ENCODE results near the gene KDM3A. TPM values are rescaled to one million over a fixed set of nuclear protein-coding genes. Genes with fewer than 3 reads are reported as not detected.

Gene KDM3A
- polyA plus RNA-seq, 1 donor from 2014 or later: 51.2 TPM

DNA sequence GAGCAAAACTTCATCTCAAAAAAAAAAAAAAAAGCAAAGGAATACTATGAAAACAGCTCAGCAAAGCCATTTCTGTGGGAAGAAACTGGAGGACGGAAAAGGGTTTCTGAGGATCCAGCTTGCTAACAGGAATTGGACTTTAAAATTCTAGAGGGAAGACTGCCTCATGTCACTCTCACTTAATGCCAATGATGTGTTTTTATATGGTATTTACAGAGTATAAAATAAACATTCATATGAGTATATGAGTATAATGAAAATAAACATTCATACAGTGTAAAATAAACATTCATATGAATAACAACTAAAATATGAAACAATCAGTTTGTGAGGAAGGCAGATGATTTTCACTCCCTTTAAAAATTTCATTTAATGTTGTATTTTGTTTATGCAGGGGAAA is 78.2 kb downstream of the KDM3A start:
- Histone ChIP-seq H3K27me3 (ENCODE audit: insufficient read depth, low read depth, low read length) (no peaks in the 10 kb centered on the region), H3F3A (ENCODE audit: insufficient read depth, low read length, poor library complexity, severe bottlenecking) (no peaks in the 10 kb centered on the region), H2AFZ (ENCODE audit: low read depth, low read length) (no peak overlapping the region), H3K9ac (ENCODE audit: low read length) (no peak overlapping the region), H3K36me3 (ENCODE audit: insufficient read depth, low read length) (no peaks in the 10 kb centered on the region), H3K27ac (ENCODE audit: low read length) (no peak overlapping the region), H3K9me3 (ENCODE audit: low read length) (no peaks in the 10 kb centered on the region), H4K20me1 (ENCODE audit: insufficient read depth) (no peaks in the 10 kb centered on the region), H3K4me3 (ENCODE audit: low read length) (no peak overlapping the region), H3K9me2 (ENCODE audit: insufficient read depth, low read length) (no peaks in the 10 kb centered on the region), H3K79me2 (replicated peaks; ENCODE audit: insufficient read depth, low read length) (no peaks in the 10 kb centered on the region), H3K4me2 (ENCODE audit: low read length) (no peak overlapping the region)
- TF ChIP-seq EP300 (conservative IDR thresholded peaks at IDR 0.05; ENCODE audit: poor library complexity, severe bottlenecking): no peak
- no peak for TF ChIP-seq TAF1 (IDR thresholded peaks at IDR 0.05; ENCODE audit: low read depth)
- no peak for TF ChIP-seq POLR2AphosphoS5 (IDR thresholded peaks at IDR 0.05)
- TF ChIP-seq, protein P1, sequence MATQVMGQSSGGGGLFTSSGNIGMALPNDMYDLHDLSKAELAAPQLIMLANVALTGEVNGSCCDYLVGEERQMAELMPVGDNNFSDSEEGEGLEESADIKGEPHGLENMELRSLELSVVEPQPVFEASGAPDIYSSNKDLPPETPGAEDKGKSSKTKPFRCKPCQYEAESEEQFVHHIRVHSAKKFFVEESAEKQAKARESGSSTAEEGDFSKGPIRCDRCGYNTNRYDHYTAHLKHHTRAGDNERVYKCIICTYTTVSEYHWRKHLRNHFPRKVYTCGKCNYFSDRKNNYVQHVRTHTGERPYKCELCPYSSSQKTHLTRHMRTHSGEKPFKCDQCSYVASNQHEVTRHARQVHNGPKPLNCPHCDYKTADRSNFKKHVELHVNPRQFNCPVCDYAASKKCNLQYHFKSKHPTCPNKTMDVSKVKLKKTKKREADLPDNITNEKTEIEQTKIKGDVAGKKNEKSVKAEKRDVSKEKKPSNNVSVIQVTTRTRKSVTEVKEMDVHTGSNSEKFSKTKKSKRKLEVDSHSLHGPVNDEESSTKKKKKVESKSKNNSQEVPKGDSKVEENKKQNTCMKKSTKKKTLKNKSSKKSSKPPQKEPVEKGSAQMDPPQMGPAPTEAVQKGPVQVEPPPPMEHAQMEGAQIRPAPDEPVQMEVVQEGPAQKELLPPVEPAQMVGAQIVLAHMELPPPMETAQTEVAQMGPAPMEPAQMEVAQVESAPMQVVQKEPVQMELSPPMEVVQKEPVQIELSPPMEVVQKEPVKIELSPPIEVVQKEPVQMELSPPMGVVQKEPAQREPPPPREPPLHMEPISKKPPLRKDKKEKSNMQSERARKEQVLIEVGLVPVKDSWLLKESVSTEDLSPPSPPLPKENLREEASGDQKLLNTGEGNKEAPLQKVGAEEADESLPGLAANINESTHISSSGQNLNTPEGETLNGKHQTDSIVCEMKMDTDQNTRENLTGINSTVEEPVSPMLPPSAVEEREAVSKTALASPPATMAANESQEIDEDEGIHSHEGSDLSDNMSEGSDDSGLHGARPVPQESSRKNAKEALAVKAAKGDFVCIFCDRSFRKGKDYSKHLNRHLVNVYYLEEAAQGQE (IDR thresholded peaks at IDR 0.05; ENCODE audit: borderline replicate concordance): no peak
- TF ChIP-seq RAD21 (conservative IDR thresholded peaks at IDR 0.05): no peak

DNA sequence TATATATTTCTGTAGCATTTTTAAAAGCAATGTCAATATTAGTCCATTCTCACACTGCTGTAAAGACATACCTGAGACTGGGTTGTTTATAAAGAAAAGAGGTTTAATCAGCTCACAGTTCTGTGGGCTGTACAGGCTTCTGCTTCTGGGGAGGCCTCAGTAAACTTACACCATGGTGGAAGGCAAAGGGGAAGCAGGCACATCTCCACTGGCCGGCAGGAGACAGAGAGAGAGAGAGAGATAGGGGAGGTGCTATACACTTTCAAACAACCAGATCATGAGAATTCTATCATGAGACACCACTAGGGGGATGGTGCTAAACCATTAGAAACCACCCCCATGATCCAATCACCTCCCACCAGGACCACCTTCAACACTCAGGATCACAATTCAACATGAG is 79.0 kb downstream of the KDM3A start:
- Histone ChIP-seq H3F3A (ENCODE audit: insufficient read depth, low read length, poor library complexity, severe bottlenecking) (no peaks in the 10 kb centered on the region), H3K79me2 (replicated peaks; ENCODE audit: insufficient read depth, low read length) (no peaks in the 10 kb centered on the region), H2AFZ (ENCODE audit: low read depth, low read length) (no peak overlapping the region), H3K9me2 (ENCODE audit: insufficient read depth, low read length) (no peaks in the 10 kb centered on the region), H3K9me3 (ENCODE audit: low read length) (no peaks in the 10 kb centered on the region), H3K36me3 (ENCODE audit: insufficient read depth, low read length) (no peaks in the 10 kb centered on the region), H3K27me3 (ENCODE audit: insufficient read depth, low read depth, low read length) (no peaks in the 10 kb centered on the region), H3K27ac (ENCODE audit: low read length) (no peak overlapping the region), H4K20me1 (ENCODE audit: insufficient read depth) (no peaks in the 10 kb centered on the region), H3K4me3 (ENCODE audit: low read length) (no peak overlapping the region), H3K9ac (ENCODE audit: low read length) (no peak overlapping the region), H3K4me2 (ENCODE audit: low read length) (no peak overlapping the region)
- TF ChIP-seq POLR2AphosphoS5 (IDR thresholded peaks at IDR 0.05) (no peak), EZH2 (IDR thresholded peaks at IDR 0.05; ENCODE audit: borderline replicate concordance, insufficient read depth, low read length, poor library complexity, severe bottlenecking) (no peak), EP300 (conservative IDR thresholded peaks at IDR 0.05; ENCODE audit: poor library complexity, severe bottlenecking) (no peak), SMC3 (conservative IDR thresholded peaks at IDR 0.05; ENCODE audit: poor library complexity) (no peak), MXI1 (conservative IDR thresholded peaks at IDR 0.05; ENCODE audit: poor library complexity, severe bottlenecking) (no peak)

DNA sequence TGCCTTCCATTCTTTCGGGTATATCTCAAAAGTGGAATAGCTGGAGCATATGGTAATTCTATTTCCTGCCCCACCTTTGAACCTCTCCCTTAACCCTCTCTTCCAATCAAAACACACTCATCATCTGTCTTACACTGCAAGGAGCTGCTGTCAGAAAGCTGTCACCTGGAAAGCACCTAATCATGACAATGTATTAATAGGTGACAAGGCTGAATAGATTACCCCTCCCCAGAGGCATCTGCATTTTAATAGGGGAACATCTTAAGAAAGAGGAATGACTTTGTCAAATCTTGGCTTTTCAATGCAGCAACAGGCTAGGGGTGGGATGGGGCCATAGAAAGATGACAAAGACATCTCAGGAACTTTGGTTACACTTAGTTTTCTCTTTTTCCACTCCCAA is 80.8 kb downstream of the KDM3A start:
- Histone ChIP-seq H4K20me1 (ENCODE audit: insufficient read depth) (no peaks in the 10 kb centered on the region), H3F3A (ENCODE audit: insufficient read depth, low read length, poor library complexity, severe bottlenecking) (no peaks in the 10 kb centered on the region), H3K9me3 (ENCODE audit: low read length) (no peaks in the 10 kb centered on the region), H3K27me3 (ENCODE audit: insufficient read depth, low read depth, low read length) (no peaks in the 10 kb centered on the region), H2AFZ (ENCODE audit: low read depth, low read length) (no peak overlapping the region), H3K4me2 (ENCODE audit: low read length) (no peak overlapping the region), H3K27ac (ENCODE audit: low read length) (no peak overlapping the region), H3K36me3 (ENCODE audit: insufficient read depth, low read length) (no peaks in the 10 kb centered on the region), H3K4me3 (ENCODE audit: low read length) (no peak overlapping the region), H3K79me2 (replicated peaks; ENCODE audit: insufficient read depth, low read length) (no peaks in the 10 kb centered on the region), H3K9me2 (ENCODE audit: insufficient read depth, low read length) (no peaks in the 10 kb centered on the region), H3K9ac (ENCODE audit: low read length) (no peak overlapping the region)
- TF ChIP-seq EP300 (conservative IDR thresholded peaks at IDR 0.05; ENCODE audit: poor library complexity, severe bottlenecking) (peak; percentile 93), POLR2AphosphoS5 (IDR thresholded peaks at IDR 0.05) (peak; percentile 83), MXI1 (conservative IDR thresholded peaks at IDR 0.05; ENCODE audit: poor library complexity, severe bottlenecking) (no peak)
- TF ChIP-seq, protein P2, sequence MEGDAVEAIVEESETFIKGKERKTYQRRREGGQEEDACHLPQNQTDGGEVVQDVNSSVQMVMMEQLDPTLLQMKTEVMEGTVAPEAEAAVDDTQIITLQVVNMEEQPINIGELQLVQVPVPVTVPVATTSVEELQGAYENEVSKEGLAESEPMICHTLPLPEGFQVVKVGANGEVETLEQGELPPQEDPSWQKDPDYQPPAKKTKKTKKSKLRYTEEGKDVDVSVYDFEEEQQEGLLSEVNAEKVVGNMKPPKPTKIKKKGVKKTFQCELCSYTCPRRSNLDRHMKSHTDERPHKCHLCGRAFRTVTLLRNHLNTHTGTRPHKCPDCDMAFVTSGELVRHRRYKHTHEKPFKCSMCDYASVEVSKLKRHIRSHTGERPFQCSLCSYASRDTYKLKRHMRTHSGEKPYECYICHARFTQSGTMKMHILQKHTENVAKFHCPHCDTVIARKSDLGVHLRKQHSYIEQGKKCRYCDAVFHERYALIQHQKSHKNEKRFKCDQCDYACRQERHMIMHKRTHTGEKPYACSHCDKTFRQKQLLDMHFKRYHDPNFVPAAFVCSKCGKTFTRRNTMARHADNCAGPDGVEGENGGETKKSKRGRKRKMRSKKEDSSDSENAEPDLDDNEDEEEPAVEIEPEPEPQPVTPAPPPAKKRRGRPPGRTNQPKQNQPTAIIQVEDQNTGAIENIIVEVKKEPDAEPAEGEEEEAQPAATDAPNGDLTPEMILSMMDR (IDR thresholded peaks at IDR 0.05; ENCODE audit: poor library complexity, severe bottlenecking): no peak
- TF ChIP-seq, protein P1 (IDR thresholded peaks at IDR 0.05; ENCODE audit: borderline replicate concordance): no peak
